Kidney tubule cell (primary cell): ENCODE measurements around the gene CLSTN1.
A peak's percentile ranks its signal among the peaks of the same experiment; 100 is the strongest.
"Not testable (repeated sequence)": the region's sequence is repeated elsewhere in the genome, so short reads cannot be mapped to it uniquely, and the experiment has no call there.

Experiments
- DNase-seq: peaks from one replicate; pipeline ENCODE4 v3.0.0-alpha.2; 2018; ENCODE audit warnings: low spot score

Gene CLSTN1

DNA sequence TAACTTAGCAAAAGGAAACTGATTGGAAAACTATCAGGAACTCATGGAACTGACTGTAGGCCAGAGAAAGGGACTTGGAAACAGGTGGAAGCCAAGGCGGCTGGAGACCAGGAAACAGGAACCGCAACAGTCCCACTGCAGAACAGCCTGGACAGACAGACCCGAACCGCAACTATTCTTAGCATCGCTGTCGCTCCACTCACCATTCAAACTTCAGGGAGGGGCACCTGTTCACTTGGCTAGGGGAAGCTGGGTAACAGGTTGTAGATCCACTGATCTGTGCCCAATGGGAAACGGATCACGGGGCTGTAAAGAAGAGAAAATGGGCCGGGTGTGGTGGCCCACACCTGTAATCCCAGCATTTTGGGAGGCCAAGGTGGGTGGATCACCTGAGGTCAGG is 61.9 kb downstream of the CLSTN1 start:
- no peak for DNase-seq

DNA sequence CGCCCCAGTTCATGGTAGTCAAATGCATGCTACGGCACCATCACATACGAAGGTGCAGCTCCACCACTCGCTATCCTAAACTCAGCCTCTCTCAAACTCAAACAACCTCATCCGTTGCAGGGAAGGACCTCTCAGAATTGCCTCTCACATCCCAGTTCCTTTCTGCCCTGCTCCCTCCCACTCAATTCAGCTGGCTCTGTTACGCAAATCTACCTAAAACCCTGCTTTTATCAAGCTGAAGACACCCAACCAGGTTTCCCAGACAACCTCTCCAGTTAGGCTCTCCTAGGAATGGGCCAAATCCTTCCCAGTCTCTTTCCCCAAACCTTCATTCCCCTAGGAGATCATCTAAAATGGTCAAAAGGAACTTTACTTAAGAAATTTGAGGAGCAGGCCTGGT is 62.9 kb downstream of the CLSTN1 start:
- no peak for DNase-seq

GRCh38 chr1:9759939-9760338 is 63.8 kb downstream of the CLSTN1 start:
- DNase-seq = no peak

DNA sequence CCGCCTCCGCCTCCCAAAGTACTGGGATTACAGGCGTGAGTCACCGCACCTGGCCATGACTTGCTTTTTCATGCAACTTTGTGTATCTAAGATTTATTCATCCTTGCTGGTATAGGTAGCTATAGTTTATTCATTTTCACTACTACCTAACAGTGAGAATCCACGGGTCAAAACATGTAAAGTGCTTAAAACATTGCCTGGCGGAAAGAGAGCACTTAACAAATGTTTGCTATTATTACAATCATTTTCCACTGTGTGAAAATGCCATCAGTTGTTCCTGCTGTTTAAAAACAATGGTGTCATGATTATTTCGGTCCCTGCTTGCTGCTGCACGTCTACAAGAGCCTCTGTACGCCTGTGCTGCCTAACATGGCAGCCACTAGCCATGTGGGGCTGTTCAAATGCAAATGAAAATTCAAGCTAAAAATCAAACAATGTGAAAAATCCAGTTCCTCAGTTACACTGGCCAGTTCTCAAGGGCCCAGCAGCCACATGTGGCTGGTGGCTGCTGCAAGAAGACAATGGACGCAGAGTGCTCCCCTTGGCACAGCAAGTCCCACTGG is 65.1 kb downstream of the CLSTN1 start:
- DNase-seq = no peak

- peak; percentile 18 for DNase-seq
Observed at GRCh38 chr1:9755441-9755995, 68.2 kb downstream of the CLSTN1 start.

DNA sequence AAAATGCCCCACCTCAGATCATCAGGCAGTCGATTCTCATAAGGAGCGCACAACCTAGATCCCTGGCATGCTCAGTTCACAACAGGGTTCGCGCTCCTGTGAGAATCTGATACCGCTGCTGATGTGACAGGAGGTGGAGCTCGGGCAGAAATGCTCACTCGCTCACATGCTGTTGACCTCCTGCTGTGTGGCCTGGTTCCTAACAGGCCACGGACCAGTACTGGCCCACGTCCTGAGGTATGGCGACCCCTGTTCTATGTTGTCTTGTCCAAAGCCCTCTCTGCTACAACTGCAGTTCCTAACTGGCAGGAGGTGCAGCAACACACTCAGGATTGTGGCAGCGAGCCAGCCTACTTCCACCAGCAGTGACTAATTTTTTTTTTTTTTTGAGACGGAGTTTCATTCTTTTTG is 70.6 kb downstream of the CLSTN1 start:
- peak; percentile 67 for DNase-seq

DNA sequence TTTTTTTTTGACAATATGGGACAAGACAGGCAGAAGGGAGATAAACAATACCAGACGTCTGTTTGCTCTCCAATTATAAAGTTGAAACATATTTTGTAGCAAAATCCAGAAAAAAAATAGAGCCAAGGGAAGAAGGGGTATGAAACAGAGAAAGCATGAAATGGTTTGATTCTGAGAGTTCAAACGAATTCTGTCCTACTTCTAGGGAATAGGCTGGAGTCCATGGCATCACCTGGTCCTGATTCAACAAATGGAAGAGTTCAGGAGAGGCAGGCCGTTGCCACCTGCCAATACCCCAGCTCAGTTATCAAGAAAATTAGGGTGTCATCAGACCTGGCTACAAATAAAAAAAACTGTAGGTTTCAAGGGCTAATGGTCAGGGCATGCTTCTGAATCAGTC is 71.8 kb downstream of the CLSTN1 start:
- no peak for DNase-seq

DNA sequence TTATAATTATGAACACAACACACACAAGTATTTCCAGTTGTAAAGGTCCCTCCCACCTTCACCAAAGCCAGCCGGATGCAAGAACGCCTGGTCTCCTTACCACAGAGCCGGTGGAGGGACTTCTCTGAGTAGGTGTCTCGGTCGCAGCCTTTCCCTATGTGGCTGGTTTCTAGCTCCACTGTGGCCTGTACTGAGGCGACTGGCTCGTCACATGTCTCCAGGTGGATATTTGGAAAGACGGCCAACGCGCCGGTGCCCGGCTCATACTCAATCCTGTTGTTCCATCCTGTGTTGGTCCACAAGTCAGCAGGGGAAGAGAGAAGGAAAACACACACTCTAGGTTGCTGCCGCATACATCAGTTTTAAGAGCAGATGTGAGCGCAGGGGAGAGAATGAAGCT is 74.4 kb downstream of the CLSTN1 start:
- no peak for DNase-seq

GRCh38 chr1:9748391-9748790 is 75.4 kb downstream of the CLSTN1 start:
- DNase-seq = not testable (repeated sequence)

GRCh38 chr1:9746651-9747050 is 77.1 kb downstream of the CLSTN1 start:
- DNase-seq = no peak

- no peak for DNase-seq
Observed at GRCh38 chr1:9746211-9746610, 77.6 kb downstream of the CLSTN1 start.

DNA sequence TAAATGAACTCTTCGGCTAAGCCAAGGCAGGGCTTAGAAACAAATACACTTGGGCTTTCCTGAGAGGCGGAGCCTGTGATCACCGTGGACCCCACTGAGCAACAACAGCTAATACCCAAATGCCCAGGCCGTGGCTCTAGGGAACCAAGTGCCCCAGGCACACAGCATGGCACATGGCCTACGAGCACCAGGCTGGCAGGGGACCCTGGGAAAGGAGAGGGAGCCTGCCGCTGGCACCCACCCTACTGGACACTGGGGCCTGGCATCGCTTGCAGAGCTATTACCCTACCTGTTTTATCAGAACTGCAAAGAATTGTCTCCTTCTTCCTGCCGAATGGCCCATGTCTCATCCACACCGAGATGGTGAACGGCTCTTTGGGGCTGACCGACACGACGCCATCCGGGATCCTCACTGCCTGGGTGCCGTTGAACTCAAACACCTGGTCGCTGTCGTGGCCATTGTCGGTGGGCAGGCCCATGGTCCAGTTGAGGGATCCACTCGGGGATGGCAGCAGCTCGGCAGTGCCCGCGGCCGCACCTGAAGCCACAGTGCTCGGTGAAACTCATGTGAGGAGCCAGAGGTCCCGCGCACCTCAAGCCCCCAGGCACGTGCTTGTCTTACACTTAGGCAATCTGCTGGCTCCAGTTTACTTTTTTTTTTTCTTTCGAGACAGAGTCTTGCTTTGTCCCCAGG is 79.5 kb downstream of the CLSTN1 start:
- no peak for DNase-seq

- DNase-seq = no peak
Observed at GRCh38 chr1:9737671-9738070, 86.1 kb downstream of the CLSTN1 start.

GRCh38 chr1:9737057-9737456 is 86.7 kb downstream of the CLSTN1 start:
- no peak for DNase-seq

DNA sequence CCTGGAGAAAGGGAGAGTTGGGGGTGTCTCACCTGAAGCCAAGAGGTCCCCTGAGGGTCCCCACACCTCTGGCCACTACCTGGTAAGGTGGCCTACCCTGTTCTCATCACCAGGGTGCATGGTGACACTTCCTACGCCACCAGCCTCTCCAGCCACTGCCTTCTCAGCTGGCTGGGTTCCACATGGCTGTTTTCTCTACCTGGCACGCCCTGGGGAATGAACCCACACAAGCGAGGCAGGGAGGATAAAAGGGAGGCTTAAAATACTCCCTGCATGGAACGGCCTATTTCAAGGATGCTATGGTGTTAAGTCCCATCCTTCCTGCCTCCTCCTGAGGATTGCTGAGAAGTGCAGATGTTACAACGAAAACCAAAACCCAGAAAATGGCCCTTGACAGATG is 87.5 kb downstream of the CLSTN1 start:
- DNase-seq = no peak

- no peak for DNase-seq
Observed at GRCh38 chr1:9735800-9736199, 88.0 kb downstream of the CLSTN1 start.

DNA sequence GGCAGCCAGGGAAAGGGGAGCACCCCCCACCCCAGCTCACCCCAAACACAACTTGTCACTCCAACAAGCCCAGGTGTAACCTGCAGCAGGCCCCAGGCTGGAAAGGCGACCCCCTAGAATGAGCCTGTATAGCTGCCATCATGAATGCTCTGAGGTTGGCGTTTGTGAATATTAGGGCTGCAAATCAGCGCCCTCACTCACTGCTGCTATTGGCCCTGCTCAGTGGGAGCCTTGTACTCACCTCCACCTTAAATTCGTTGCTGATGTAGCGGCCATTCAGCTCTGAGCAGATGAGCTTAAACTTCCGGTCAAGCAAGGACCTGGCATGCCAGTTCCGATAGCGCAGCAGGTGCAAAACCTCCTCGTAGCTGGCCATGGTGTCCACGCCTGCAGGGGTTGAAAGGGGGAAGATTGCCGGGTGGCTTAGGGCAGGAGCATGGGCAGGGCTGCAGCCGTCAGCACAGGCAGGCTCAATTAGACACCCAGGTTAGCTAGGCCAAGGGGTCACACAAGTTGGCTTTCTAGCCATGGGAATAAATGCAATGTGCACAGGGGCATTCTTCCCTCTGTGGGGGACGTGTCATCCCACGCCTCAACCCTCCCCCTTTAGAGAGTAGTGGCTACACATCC is 90.5 kb downstream of the CLSTN1 start:
- DNase-seq = no peak

DNA sequence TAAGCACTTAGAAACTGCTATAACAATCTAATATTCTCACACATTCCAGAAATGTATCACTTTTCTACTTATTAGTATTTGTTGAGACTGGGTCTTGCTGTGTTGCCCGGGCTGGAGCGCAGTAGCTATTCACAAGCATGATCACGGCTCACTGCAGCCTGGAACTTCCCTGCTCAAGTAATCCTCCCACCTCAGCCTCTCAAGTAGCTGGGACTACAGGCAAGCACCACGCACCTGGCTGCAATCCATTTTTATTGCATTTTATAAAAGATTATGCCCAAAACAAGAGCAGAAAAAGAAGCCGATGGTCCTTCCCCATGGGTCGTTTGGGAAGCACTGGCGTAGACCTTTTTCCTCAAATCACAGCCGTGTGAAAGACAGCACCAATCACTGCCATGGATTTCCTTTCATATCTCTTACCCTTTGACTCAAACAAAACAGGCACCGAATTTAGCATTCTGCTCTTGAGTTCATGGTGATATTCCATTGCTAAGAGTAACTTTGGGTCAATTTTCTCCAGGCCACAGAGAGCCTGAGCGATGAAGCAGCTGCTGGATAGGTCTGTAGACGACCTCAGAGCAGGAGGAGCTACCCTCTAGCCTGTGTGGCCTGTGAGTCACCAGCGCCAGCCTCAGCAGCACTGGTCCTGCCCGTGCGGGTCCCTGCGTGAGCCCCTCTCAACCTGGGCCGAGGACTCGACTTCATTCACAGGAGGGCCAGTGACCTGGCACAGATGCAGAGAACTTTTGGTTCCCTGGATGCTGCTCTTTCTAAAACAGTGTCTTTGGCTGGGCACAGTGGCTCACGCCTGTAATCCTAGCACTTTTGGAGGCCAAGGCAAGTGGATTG is 91.4 kb downstream of the CLSTN1 start:
- peak; percentile 13 for DNase-seq

DNA sequence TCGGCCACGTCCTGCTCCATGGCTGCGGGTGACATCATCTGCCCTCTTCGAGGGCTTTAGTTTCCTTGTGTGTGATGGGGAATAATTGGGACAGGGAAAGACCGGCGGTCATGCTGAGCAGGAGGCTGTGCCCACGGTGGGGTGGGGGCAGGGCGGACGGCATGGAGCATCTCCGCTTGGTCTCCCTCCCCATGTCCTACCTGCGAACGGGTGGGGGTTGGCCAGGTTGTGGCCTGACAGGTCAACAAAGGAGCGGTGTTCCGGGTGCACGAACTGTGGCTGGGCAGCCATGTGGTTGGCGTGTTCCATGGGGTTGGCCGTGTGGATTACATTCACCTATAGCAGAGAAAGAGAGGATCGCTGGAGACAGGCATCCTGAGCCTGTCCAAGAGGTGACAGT is 92.2 kb downstream of the CLSTN1 start:
- DNase-seq = no peak

DNA sequence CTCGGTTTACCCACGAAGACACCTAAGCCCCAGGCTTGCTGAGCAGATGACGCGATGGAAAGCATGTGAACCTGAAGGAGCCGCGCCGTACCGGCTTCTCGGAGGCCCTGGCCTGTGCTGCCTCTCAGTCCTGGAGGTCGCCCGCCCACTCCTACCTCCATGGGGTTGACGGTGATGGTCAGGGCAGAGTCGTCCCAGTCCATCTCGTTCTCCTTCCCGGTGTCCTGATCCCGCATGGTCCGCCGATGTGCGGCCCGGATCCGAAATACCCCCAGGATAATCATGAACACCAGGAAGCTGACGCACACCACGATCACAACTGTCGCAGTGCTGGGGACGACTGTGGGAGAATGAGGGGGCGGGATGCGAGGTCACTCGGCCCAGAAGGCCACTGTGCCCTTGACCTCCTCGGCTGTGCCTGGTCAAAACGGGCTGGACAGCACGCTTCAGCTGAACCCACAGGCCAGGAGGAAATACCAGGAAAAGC is 92.7 kb downstream of the CLSTN1 start:
- DNase-seq = no peak

GRCh38 chr1:9730096-9730901 is 93.5 kb downstream of the CLSTN1 start:
- no peak for DNase-seq
